Stimulated activated CD8-positive, alpha-beta memory T cell treated with anti-CD3 and anti-CD28 coated beads, Interleukin-15, amount 100 ng/mL, for 24 hours (primary cell): Measurements from ENCODE around the gene VANGL2.
"Not testable (repeated sequence)": the region's sequence is repeated elsewhere in the genome, so short reads cannot be mapped to it uniquely, and the experiment has no call there.

Source experiments
- DNase-seq: peaks from one replicate; pipeline ENCODE4 v3.0.0-alpha.2; 2020; ENCODE audit warnings: low read depth

Gene VANGL2

DNA sequence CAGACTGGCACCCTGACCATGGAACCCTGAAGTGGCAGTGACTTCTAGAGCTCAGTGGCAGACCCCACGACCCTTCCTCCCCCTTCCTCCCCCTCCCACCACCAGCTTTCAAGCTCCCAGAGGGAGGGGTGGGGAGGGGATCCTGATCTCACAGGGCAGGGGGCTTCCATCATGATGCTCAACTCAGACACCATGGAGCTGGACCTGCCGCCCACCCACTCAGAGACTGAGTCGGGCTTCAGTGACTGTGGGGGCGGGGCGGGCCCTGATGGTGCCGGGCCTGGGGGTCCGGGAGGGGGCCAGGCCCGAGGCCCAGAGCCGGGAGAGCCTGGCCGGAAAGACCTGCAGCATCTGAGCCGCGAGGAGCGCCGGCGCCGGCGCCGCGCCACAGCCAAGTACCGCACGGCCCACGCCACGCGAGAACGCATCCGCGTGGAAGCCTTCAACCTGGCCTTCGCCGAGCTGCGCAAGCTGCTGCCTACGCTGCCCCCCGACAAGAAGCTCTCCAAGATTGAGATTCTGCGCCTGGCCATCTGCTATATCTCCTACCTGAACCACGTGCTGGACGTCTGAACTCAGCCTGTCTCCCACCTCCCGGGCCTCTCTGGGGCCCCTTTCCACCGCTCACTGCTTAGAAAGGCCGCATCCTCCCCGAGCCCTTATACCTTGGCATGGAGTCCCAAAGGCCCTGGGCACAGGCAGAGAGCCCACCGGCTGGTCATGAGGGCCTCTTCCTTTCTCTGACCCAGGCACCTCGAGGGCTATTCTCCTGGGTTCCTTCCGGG, 29.6 kb upstream of the VANGL2 start:
- DNase-seq = no peak

DNA sequence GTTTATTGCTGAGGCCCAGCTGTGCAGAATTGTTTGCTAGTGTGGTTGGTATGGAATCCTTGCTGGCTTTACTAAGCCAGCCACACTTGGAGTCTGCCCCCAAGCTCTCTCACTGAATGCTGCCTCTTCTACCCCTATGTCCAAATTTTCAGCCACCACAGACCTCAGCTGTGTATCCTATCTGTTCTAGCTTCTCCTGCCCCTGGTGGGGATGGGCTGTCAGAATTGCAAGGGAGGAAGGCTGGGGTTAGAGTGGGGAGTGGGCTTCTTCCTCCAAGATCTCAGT, 29.1 kb upstream of the VANGL2 start:
- DNase-seq = no peak

DNA sequence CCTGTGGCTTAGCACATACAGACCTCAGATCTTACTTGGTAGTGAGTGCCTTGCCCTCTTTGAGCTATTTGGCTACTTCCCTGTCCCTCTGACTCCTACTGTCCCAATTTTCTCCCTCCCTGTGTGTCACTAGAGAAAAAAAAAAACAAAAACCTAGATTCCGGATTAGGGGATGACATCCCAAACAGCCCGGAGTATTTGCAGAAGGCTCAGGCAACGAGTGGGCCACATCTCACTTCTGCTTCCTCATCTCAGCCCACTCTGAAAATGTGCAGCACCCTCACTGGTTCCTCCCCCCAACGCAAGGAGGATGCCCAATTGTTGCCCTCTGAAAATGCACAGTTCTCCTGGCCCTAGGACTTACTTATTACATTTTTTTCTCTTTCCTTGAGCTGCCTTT, 28.6 kb upstream of the VANGL2 start:
- no peak for DNase-seq

DNA sequence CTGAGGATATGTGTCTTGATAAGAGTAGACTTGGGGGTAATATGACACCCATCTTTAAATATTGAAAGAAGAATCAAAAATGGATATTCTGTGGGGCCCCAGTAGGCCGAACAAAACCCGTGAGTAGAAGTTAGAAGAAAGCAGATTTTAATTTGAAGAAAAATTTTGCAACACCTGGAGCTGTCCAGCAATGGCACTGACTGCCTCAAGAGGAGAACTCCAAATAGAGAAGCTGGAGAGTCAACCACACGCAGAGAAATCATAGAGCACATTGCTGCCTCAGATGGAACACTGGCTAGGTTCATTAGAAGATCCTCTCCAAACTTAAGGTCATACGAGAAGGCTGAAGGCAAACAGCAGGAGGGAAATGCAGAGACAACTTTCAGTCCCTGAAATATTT, 26.7 kb upstream of the VANGL2 start:
- DNase-seq = no peak

DNA sequence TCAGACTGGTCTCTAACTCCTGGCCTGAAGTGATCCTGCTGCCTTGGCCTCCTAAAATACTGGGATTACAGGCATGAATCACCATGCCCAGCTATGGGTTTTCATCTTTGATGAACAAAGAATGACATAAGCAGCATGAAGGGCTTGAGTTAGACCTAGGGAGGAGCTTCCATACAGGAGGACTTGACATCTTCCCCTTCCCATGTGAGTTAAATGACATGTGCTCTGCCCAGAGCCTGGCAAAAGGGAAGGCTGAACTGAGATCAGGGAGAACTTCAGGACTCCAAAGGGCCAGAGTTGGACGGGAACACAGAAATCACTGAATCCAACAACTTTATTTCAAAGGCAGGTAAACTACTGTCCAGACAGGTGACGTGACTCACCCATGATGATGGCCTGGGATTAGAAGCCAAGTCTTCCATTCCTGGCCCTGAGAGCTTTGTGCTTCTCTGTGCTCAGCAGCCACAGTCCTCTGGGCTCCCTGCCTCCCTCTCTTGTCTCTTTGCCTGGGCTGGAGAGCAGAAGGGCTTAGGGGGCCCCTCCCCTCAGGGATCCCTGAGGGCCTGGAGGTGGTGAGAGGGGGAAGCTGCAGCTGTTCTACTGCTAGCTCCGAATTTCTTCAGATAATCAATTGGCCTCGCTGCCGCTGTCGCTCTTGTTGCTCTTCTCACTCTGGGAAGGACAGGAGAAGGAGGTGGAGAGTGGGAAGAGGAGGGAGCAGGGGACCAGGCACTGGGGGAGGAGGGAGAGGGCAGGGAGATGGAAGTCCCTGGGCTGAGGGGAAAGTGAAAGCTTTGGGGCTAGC, 25.9 kb upstream of the VANGL2 start:
- DNase-seq = no peak

DNA sequence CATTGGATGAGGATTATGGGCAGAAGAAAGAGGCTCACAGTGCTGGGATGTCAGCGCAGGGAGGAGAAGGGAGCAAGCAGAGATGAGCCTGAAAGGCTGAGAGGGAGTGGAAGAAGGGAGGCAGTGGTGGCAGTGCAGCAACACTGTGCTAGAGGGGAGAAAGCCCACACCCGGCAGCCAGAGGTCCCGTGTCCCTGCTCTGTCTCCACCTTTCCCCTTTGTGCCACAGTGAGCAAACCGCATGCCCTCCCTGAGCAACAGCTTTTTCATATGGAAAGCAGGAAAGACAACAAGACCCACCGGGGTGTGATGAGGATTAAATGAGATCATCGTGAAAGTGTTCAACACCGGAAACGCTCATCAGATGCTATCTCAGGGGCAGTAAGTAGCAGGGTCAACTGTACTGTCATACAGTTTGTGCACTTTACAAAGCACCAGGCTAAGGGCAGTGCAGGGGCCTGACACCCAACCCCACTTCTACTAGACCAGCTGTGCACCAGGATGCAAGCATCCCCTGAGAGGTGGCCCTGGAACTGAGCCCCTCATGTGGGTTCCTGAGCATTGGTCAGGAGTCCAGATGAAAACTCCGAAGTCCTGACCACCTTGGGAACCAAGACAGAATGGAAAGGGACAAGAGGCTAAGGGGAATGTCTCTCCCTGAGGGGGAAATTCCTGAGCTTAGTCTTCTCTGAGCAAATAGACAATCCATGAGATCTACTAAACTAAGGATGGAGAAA, 24.4 kb upstream of the VANGL2 start:
- DNase-seq = no peak

DNA sequence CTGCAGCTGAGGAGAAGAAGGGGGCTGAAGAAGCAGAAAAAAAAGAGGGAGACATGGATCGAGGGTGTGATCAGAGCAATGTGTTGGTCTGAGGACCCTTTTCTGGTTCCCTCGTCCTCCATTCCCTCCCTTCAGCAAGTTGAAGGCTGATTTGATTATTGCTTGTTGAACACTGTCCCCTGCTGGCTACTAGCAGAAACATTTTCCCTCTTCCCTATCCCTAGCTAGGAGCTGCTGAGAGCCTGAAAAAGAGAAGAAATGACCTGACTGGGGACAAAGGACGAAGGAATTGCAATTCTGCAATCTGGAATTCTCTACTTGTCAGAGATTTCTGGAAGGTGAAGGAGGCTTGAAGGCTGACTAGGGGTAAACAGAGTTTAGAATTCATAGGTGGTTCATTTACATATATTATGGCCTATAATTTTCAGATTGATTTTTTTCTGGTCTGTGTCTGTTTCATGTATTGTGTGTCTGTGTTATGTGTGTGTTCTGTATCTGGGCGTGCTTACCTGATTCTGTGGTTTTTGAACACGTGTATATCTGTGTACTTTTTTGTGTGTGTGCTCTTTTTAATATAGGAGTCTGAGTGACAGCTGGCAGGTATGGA, 23.7 kb upstream of the VANGL2 start:
- no peak for DNase-seq

DNA sequence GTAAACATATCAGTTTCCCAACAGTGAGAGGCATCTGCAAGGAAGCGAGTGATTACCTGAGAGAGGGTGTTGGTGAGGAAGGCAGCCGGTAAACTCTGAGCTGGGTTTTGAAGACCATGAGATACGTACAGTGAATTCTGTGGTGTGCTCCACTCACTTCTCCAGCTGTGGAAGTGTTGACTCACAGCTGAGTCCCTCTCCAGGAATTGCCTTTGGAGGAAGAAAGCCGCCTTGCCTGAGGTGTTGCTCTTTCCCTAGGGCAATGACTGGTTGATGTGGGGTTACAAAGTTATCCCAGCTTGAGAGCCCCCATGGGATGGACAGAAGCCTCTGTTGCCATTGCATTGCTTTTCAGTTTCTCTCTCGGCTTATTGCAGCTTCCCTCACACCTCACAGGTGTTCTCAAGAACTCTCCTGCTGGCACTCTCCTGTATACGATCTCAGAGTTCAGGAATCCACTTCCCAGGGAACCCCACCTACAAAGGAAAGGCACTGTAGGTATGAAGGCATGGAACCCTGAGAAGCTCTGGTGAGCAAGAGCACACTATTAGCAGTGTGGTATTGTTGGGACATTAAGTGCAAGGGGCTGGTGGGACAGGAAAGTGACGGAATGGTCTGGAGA, 22.7 kb upstream of the VANGL2 start:
- no peak for DNase-seq

DNA sequence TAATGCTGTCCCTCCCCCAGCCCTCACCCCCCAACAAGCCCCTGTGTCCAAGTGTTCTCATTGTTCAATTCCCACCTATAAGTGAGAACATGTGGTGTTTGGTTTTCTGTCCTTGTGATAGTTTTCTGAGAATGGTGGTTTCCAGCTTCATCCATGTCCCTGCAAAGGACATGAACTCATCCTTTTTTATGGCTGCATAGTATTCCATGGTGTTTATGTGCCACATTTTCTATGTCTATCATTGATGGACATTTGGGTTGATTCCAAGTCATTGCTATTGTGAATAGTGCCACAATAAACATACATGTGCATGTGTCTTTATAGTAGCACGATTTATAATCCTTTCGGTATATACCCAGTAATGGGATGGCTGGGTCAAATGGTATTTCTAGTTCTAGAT, 15.6 kb upstream of the VANGL2 start:
- DNase-seq = not testable (repeated sequence)

DNA sequence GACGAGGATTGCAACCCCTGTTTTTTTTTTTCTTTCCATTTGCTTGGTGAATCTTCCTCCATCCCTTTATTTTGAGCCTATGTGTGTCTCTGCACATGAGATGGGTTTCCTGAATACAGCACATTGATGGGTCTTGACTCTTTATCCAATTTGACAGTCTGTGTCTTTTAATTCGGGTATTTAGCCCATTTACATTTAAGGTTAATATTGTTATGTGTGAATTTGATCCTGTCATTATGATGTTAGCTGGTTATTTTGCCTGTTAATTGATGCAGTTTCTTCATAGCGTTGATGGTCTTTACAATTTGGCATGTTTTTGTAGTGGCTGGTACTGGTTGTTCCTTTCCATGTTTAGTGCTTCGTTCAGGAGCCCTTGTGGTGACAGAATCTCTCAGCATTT, 12.0 kb upstream of the VANGL2 start:
- DNase-seq = not testable (repeated sequence)

DNA sequence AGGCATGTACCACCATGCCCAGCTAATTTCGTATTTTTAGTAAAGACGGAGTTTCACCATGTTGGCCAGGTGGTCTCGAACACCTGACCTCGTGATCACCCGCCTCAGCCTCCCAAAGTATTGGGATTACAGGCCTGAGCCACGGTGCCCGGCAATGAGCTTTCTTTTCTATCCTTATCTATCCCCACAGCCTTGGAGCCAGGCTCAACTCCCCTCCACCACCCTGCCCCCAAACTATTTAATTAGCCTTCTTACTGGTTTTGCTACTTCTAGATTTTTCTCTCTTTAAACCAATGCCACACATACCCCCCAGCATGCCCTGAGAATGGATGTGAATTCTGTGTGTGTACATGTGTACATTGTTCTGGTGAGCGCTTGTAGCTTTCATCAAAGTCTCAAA, 5.7 kb upstream of the VANGL2 start:
- no peak for DNase-seq

DNA sequence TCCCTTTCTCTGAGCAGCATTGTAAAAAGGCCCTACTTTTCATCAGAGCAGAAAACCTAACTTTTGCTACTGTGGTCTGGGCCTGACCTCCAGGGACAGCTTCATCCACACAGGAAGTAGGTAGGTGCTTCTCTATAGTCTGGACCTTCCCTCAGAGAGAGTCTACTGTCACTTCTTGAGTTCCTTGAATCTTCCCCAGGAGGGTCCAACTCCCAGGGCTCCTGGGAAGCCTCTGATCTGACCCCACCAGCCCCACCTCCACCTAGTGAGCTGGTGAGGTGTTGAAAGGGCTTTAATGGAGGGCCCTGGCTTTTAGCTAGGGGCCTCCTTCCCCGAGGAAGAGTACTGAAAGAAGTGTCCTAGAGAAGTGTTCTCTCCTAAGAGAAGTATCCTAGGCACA, 2.7 kb upstream of the VANGL2 start:
- no peak for DNase-seq

DNA sequence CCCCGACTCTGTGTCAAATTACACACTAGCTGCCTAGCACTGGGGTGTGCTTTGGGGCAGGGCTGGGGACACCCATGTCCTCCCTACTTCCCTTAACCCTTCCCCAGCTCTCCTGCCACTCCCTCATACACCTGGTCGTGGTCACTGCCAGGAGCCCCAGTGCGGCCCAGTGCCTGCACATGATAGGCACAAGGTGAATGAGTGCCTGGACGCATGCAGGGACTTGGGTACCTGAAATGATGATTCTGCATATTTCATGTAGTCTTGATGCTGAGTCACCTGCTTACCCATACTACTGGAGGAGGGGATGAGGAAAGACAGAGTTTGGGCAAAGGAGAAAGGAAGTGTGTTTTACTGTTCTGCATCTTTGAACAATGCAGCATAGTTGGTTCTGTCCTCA, 1.5 kb upstream of the VANGL2 start:
- no peak for DNase-seq

DNA sequence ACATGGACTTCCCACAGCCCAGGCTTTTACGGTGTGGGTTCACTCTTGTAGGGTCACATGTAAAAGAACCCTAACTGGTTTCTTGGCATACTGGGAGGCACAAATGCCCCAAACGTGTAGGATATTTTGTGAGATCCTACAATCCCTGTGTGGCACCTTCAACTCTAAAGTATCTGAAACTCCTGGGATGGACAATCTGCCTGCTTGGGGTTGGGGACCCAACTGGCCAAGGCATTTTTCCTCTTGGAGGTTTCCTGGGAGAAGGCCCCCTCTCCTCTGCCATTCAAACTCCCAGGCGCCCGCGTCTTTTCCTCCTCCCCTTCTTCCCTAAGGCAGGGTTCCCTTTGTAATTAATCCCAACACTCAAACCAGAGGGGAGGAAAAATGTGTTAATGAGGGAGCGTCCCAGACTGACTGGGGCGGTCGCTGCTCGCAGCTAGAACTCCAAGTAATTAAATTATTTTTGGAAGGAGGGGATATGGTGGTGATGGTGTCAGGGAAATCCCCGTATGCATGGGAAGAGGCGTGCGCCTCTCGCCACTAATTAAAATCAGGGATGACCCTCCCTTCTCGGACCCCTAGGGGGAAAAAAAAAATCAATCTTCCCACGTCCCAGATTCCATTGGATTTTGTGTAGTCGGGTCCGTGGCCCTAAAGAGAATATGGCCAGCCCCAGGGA, 681 bp upstream of the VANGL2 start:
- DNase-seq = no peak

DNA sequence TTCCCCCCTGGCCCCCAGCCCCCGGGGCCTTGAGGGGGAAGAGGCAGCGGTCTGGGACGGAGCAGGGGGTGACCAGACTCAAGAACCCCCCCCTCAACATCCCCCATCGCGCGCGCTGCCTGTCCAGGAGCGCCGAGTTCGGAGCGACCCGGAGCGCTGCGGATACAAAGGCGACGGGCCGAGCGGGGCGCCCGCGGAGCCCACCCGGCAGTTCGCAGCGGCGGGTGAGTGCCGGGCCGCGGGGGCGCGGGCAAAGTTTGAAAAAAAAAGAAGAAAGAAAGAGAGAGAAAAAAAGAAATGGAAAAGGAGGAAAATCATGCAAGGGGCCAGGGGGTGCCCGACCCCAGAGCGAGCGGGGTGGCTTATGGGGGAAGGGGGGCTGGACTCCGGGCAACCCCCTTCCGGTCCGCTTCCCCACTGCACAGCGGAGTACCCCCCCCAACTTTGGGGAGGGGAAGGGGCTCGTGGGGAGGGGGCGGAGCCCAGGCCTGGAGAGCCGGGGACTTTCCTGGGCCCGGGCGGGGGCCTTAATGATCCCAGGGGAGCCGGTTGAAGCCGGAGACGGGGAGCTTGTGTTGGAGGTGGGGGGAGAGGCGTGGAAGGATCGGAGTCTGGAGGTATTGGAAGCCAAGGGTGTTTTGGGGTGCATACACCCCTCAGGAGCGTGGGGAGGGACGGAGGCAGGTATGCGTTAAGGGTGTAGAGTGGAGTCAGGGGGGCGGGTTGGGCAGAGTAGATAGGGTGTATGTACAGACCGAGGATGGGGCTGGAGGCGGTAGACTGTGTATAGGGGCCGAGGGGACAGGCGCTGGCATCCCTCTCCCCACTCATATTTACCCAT, 502 bp downstream of the VANGL2 start:
- no peak for DNase-seq

DNA sequence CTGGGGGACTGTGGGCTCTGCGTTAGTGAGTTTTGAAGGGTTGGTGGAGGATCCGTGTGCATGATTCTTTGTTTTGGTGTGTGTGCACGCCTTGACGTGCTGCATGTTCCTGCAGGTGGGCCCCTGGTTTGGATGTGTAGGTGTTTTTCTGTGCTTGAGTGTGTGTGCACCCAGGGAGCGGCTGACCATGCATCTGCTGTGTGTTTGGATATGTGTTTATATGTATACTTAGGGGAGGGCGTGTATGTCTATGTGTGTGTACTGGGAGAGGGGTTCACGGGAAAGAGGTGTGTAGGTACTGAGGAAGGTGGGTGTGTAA, 1.1 kb downstream of the VANGL2 start:
- no peak for DNase-seq

DNA sequence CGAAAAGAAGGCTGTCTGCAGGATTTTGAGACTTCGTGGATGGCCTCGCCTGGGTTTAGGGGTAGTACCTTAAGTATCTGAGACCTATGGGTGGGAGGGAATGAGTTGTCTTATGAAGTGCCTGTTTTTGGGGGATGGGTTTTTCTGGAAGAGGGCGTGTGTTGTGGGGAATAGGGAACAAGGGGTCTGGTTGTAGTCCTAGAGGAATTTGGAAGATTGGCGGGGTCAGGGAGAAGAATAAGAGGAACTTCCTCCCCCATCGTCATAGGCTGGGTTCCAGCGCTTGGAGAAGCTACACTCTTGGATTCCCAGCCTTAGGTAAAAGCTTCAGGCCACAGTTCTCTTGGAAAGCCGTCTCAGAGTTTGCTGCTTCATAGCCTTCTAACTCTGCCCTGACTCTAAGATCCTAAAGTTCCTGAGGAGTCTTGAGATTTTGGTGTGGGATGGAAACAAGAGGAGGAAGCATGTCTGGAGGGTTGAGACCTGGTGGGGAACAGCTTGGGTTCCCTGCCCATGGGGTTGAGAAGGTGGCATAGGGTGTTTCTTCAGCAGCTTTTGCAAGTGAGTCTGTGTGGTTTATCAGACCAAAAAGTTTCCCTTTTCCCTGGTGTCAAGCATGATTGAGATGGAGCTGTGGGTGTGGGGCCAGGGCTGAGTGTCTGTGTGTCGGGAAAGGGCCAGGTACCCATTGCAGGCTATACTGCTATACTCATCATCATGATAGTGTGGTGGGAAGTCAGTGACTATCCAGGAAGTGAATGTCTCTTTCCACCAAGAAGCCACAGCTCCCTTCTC, 1.8 kb downstream of the VANGL2 start:
- DNase-seq = no peak

DNA sequence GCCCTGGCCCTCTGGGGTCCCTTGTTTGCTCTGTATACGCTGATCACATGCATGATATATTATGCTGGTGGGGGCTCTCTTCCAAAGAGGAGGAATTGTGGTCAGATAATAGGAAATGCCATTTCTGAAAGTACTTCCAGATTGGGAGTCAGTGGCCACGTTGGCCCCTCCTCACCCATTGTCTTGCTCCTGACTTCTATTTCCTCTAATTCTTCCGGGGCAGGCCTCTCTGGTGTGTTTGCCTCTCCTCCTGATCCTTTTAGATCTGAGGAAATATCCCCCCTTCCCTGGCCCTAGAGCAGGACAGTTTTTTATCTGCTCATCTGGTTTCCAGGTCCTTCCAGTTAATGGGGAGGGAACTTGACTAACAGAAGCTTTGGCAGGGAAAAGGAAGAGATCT, 2.9 kb downstream of the VANGL2 start:
- no peak for DNase-seq

DNA sequence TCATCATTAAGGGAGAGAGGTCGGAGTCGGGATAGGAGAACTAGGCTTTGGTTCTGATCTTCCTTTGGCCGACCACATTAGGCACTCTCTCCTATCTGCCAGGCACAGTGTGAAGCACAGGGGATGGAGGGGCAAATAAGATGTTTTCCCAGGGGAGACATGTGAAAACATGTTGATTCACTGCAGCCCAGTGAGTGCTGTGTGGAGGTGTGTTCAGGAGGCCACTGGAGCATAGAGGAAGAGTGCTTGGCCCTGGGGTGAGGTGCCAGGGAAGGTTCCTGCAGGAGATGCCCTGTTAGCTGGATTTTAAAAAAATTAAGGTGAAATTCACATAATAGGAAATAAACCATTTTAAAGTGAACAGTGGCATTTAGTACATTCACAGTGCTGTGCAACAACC, 3.7 kb downstream of the VANGL2 start:
- DNase-seq = no peak

DNA sequence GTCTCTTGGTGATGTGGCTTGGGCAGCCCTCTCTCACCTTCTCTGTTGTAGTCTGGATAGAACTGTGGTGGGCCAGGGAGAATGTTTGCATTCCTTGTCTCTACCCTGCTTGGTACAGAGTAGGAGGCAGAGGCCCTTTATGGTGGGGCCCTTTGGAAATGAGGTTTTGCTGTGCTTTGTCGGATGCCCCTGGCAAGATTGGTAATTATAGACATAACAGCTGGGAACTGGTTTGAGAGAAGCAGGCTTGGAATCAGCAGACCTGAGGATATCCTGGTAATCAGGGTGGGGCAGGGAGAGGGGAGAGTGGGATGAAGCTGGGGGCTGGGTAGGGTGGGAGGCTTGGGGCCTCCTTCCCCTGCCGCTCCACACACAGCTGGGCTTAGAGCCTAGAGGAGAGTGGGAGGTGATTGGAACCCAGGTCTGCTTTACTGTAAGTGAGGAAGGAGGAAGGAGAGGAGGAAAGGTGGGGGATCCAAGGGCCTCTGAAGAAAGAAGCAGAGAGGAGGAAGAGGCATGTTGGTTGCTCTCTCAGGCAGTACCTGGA, 5.0 kb downstream of the VANGL2 start:
- DNase-seq = no peak
